ENCODE data around the gene DNAI2.

DNA sequence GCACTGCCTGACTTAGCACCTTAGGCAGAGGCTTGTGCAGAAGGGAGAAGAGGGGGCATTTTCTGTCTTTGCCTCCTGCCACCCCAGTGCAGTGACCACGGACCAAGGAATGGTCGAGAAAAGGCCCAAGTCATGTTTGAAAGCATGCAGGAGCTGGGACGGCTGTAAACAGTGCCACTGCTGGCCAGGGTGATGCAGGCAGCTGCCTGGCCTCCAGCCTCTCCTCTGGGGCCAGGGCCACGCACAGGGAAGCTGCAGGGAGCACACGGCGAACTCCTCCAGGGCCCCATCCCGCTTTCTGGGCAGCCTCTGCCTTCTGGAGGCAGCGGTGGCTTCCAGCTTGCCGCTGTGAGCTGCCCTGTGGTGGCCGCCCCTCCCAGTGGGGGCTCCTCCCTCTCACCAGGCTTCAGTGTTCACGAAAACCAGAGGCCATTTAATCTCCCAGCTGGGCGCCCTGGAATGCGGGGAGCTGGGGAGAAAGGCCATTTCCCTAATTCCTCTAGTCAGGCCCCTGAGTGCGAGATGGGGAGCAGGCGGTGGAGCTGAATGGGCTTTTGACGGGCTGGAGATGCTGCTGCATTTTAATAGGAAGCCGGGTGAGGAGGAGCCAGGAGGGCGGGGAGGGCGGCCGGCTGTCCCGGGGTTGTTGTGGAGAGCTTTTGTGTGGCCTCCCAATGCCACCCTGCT lies 28.7 kb upstream of the DNAI2 start:
- TF ChIP-seq, protein P1, sequence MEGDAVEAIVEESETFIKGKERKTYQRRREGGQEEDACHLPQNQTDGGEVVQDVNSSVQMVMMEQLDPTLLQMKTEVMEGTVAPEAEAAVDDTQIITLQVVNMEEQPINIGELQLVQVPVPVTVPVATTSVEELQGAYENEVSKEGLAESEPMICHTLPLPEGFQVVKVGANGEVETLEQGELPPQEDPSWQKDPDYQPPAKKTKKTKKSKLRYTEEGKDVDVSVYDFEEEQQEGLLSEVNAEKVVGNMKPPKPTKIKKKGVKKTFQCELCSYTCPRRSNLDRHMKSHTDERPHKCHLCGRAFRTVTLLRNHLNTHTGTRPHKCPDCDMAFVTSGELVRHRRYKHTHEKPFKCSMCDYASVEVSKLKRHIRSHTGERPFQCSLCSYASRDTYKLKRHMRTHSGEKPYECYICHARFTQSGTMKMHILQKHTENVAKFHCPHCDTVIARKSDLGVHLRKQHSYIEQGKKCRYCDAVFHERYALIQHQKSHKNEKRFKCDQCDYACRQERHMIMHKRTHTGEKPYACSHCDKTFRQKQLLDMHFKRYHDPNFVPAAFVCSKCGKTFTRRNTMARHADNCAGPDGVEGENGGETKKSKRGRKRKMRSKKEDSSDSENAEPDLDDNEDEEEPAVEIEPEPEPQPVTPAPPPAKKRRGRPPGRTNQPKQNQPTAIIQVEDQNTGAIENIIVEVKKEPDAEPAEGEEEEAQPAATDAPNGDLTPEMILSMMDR (IDR thresholded peaks at IDR 0.05), result no peak
- TF ChIP-seq POLR2AphosphoS5 (IDR thresholded peaks at IDR 0.05), result no peak

All from stomach (tissue), 4 donors.